Measurements from ENCODE around the gene MARCHF3. TPM values are rescaled to one million over a fixed set of nuclear protein-coding genes. Genes with fewer than 3 reads are reported as not detected.

Gene MARCHF3
- total and polyA plus RNA-seq, 12 donors, result 4.8 to 76.2 (median 45.9) TPM

DNA sequence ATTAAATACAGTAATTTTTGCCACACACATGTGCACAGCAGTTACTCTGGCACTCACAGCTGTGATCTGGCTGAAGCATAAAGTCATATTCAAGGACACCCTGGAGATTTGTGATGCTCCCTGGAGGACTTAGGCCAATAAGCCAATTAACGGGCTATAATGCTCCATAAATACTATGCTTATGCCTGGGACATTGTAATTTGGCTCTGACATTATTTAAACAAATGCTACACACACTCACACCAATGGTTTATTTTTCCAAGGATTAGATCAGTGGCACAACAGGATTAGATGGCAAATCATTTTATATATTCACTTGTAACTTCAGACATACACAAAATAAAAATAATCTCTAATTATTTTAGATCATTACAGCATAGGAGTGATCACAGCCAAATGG, 142.2 kb downstream of the MARCHF3 start:
- H3K27me3 ChIP-seq, result no peaks in the 10 kb centered on the region
- WGBS, 2 donors, result 66 to 69% methylated on average over 1 of the region's 1 CpG
- TF ChIP-seq, protein P1, sequence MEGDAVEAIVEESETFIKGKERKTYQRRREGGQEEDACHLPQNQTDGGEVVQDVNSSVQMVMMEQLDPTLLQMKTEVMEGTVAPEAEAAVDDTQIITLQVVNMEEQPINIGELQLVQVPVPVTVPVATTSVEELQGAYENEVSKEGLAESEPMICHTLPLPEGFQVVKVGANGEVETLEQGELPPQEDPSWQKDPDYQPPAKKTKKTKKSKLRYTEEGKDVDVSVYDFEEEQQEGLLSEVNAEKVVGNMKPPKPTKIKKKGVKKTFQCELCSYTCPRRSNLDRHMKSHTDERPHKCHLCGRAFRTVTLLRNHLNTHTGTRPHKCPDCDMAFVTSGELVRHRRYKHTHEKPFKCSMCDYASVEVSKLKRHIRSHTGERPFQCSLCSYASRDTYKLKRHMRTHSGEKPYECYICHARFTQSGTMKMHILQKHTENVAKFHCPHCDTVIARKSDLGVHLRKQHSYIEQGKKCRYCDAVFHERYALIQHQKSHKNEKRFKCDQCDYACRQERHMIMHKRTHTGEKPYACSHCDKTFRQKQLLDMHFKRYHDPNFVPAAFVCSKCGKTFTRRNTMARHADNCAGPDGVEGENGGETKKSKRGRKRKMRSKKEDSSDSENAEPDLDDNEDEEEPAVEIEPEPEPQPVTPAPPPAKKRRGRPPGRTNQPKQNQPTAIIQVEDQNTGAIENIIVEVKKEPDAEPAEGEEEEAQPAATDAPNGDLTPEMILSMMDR (IDR thresholded peaks at IDR 0.05), result no peak
- no peaks in the 10 kb centered on the region for H3K36me3 ChIP-seq
- H3K4me1 ChIP-seq, result peaks cover 0 to 14% (median 6%) of the 10 kb centered on the region in 9 donors
- intact Hi-C loops (cut with DNase I), result no loop called here
- H3K4me3 ChIP-seq, result no peak overlapping the region
- no peaks in the 10 kb centered on the region for H3K9me3 ChIP-seq
- H3K27ac ChIP-seq, result no peak overlapping the region
- no peak for ATAC-seq
- DNase-seq, result no peak

GRCh38 chr5:126884269-126884819, 146.0 kb downstream of the MARCHF3 start:
- WGBS, 2 donors, result 34 to 47% methylated on average over 5 of the region's 5 CpGs
- Histone ChIP-seq H3K4me3 (no peak overlapping the region), H3K27ac (no peak overlapping the region), H3K9me3 (no peaks in the 10 kb centered on the region), H3K27me3 (no peaks in the 10 kb centered on the region), H3K36me3 (no peaks in the 10 kb centered on the region), H3K4me1 (peaks cover 0 to 14% (median 6%) of the 10 kb centered on the region in 9 donors)
- no peak for DNase-seq
- intact Hi-C loops (cut with DNase I), result no loop called here
- TF ChIP-seq, protein P1 (IDR thresholded peaks at IDR 0.05), result no peak
- ATAC-seq, result peak in 4 of 8 donors; percentile 11 to 75 (median 48)

GRCh38 chr5:126883564-126884245, 146.7 kb downstream of the MARCHF3 start:
- H3K36me3 ChIP-seq, result no peaks in the 10 kb centered on the region
- intact Hi-C loops (cut with DNase I), result no loop called here
- peak overlapping the region in 1 of 10 donors; percentile 32 for H3K27ac ChIP-seq
- H3K4me1 ChIP-seq, result peaks cover 0 to 19% (median 6%) of the 10 kb centered on the region in 9 donors
- ATAC-seq (no peak), DNase-seq (no peak)
- no peaks in the 10 kb centered on the region for H3K27me3 ChIP-seq
- H3K4me3 ChIP-seq, result no peak overlapping the region
- no peaks in the 10 kb centered on the region for H3K9me3 ChIP-seq
- WGBS, 2 donors, result 74 to 77% methylated on average over 2 of the region's 2 CpGs
- TF ChIP-seq, protein P1 (IDR thresholded peaks at IDR 0.05), result no peak

DNA sequence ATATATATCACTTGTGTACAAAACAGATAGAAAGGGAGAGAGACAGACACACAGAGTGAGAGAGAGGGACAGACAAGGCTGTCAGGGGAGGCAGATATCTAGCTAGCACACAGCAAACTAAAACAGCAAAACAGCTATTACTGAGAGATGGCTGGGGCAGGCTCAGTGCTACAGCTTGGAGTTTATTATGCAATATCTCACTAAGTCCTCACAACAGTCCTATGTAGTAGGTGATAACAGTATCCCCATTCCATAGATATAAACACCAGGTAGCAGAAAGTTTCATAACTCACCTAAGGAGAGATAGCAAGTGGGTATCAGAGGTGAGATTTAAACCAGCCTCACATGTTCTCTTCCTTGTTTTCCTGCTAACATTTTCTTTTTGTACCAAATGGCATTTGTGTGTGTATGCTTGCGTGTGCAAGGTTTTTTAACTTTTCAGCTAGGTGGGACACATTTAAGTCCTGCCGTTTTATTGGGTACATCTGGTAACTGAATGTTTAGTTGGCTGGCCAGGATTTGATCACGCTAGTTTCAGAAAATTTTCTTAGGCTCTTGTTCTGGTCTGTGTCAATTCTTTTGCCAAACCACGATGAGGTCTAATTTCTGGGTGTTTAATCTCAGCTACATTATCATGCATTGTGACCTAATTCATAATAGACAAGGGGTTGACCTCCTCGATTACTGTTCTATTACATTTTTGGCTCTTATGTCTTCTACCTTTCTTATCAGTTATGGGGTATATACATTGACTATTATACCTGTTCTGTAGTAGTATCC, 148.3 kb downstream of the MARCHF3 start:
- H3K27ac ChIP-seq, result no peak overlapping the region
- TF ChIP-seq, protein P1 (IDR thresholded peaks at IDR 0.05), result no peak
- intact Hi-C loops (cut with DNase I), result no loop called here
- ATAC-seq (no peak), DNase-seq (no peak)
- 86 to 93% methylated on average over 5 of the region's 5 CpGs for WGBS, 2 donors
- H3K4me3 ChIP-seq, result no peak overlapping the region
- H3K36me3 ChIP-seq, result peaks cover 0 to 7% (median 3%) of the 10 kb centered on the region in 9 donors
- H3K4me1 ChIP-seq, result peaks cover 0 to 30% (median 11%) of the 10 kb centered on the region in 9 donors
- no peaks in the 10 kb centered on the region for H3K27me3 ChIP-seq
- no peaks in the 10 kb centered on the region for H3K9me3 ChIP-seq
